Endothelial cell (in vitro differentiated cells): ENCODE results near the gene IKBKE. TPM values are rescaled to one million over a fixed set of nuclear protein-coding genes. Genes with fewer than 3 reads are reported as not detected.

Source experiments
- DNase-seq: peaks from one replicate; pipeline ENCODE4 v3.0.0; 2021; ENCODE audit warnings: low spot score
- H3K27ac Mint-ChIP-seq: one replicate; pipeline ENCODE4 v1.8.0; 2021; ENCODE audit warnings: mixed read lengths, inconsistent platforms; ENCODE audit not compliant: unreplicated experiment
- H3K27me3 Mint-ChIP-seq: one replicate; pipeline ENCODE4 v1.8.0; 2021; ENCODE audit warnings: mild to moderate bottlenecking, moderate library complexity, mixed read lengths, inconsistent platforms; ENCODE audit not compliant: unreplicated experiment
- H3K36me3 Mint-ChIP-seq: one replicate; pipeline ENCODE4 v1.8.0; 2021; ENCODE audit warnings: mild to moderate bottlenecking, low read depth, mixed read lengths, inconsistent platforms; ENCODE audit not compliant: unreplicated experiment
- H3K4me1 Mint-ChIP-seq: one replicate; pipeline ENCODE4 v1.8.0; 2021; ENCODE audit warnings: mild to moderate bottlenecking, mixed read lengths, inconsistent platforms; ENCODE audit not compliant: unreplicated experiment
- H3K4me3 Mint-ChIP-seq: one replicate; pipeline ENCODE4 v1.8.0; 2021; ENCODE audit warnings: mild to moderate bottlenecking, mixed read lengths, inconsistent platforms; ENCODE audit not compliant: unreplicated experiment
- H3K9me3 Mint-ChIP-seq: one replicate; pipeline ENCODE4 v1.8.0; 2021; ENCODE audit warnings: mixed read lengths, inconsistent platforms; ENCODE audit not compliant: unreplicated experiment
- total RNA-seq: library from RNA; stranded (reverse); fragmentation: NEBNext Ultra II Directional; extraction: Animal tissue kit (Norgen Biotek cat#: 25700); gene quantifications from one replicate; pipeline ENCODE4 v1.2.1, GENCODE V29; 2021; ENCODE audit not compliant: unreplicated experiment
- TF ChIP-seq, protein P1 (sequence below): fragments of 200-600 bp; sonication (generic); IDR thresholded peaks from one replicate; pipeline ENCODE4 v1.5.0; 2021; ENCODE audit warnings: antibody characterized with exemption; ENCODE audit not compliant: unreplicated experiment

IKBKE gene
- total RNA-seq, 1 donor from 2014 or later, result 20.9 TPM

GRCh38 chr1:206537141-206537540, 66.9 kb downstream of the IKBKE start:
- Mint-ChIP-seq H3K4me3 (no peak overlapping the region), H3K27ac (no peak overlapping the region), H3K9me3 (no peaks in the 10 kb centered on the region), H3K4me1 (peaks cover 3% of the 10 kb centered on the region), H3K27me3 (no peaks in the 10 kb centered on the region), H3K36me3 (no peaks in the 10 kb centered on the region)
- DNase-seq, result no peak
- TF ChIP-seq, protein P1, sequence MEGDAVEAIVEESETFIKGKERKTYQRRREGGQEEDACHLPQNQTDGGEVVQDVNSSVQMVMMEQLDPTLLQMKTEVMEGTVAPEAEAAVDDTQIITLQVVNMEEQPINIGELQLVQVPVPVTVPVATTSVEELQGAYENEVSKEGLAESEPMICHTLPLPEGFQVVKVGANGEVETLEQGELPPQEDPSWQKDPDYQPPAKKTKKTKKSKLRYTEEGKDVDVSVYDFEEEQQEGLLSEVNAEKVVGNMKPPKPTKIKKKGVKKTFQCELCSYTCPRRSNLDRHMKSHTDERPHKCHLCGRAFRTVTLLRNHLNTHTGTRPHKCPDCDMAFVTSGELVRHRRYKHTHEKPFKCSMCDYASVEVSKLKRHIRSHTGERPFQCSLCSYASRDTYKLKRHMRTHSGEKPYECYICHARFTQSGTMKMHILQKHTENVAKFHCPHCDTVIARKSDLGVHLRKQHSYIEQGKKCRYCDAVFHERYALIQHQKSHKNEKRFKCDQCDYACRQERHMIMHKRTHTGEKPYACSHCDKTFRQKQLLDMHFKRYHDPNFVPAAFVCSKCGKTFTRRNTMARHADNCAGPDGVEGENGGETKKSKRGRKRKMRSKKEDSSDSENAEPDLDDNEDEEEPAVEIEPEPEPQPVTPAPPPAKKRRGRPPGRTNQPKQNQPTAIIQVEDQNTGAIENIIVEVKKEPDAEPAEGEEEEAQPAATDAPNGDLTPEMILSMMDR, result no peak

DNA sequence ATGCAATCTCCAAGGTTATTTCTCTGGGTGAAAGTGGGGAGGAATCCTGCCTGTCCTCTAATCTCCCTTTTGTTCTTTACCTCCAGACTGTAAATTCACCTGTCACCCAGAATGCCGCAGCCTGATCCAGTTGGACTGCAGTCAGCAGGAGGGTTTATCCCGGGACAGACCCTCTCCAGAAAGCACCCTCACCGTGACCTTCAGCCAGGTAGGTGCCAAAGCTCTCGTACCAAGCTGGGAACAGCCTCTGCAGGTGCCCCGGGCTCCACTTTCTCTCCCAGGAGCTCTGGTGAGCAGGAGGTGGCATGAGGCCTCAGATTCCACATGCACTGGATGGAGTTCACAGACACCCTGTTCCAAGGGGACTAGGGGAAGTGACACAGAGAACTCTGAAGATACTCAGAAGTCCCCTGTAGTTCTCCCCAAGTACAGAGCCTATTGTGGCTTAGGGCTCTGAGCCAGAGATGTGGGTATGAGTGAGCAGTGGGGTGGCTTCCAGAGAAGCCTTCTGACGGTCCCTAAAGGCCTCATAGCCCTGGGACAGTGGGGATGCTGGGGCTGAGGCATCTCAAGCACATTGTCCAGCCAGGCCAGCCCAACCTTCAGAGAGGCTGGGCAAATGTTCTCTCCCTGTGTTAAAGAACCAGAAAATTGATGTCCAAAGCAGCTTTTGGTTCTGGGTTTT, 68.0 kb downstream of the IKBKE start:
- no peaks in the 10 kb centered on the region for H3K27me3 Mint-ChIP-seq

DNA sequence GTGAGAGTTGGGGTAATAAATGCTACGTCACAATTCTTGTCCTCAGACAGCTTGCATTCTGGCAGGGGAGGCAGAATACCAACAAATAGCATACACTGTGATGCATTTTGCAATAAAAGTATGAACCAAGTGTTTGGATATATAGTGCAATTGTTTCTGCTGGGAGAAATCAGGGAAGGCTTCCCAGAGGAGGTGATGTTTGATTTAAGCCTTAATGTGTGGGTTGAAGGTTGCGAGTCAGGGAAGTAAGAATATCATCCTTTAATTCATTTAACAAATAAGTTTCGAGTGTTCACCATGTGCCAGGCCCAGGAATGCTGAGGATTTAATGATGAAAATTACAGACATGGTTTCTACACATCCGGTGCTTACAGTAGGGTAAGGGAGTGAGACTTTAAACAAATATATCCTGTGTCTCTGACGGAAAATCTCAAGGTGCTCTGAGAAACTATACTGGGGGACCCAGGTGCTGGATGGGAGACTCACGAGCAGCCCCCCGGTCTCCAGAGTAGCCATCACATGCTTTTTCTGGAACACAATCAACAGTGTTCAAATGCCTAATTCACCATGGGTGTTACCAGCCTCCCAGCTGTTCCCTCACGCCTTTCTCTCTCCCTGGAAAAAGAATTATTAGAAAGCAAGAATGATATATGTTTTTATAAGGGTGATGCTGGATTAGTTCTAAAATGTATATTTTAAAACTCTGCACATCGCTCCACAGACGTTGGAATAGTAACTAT, 68.8 kb downstream of the IKBKE start:
- Mint-ChIP-seq H3K36me3 (no peaks in the 10 kb centered on the region), H3K27me3 (no peaks in the 10 kb centered on the region), H3K9me3 (no peaks in the 10 kb centered on the region), H3K4me1 (peaks cover 3% of the 10 kb centered on the region), H3K4me3 (no peak overlapping the region), H3K27ac (no peak overlapping the region)
- DNase-seq, result no peak
- TF ChIP-seq, protein P1, result no peak

More for the DNA sequence above, 68.0 kb downstream of the IKBKE start:
- Mint-ChIP-seq H3K4me1 (peaks cover 3% of the 10 kb centered on the region), H3K27ac (no peak overlapping the region), H3K4me3 (no peak overlapping the region), H3K36me3 (no peaks in the 10 kb centered on the region), H3K9me3 (no peaks in the 10 kb centered on the region)
- TF ChIP-seq, protein P1, result no peak
- DNase-seq, result no peak

GRCh38 chr1:206540044-206540780, 69.9 kb downstream of the IKBKE start:
- H3K4me3 Mint-ChIP-seq, result no peak overlapping the region
- TF ChIP-seq, protein P1, result no peak
- H3K27ac Mint-ChIP-seq, result no peak overlapping the region
- H3K9me3 Mint-ChIP-seq, result no peaks in the 10 kb centered on the region
- no peak for DNase-seq
- no peaks in the 10 kb centered on the region for H3K27me3 Mint-ChIP-seq
- H3K4me1 Mint-ChIP-seq, result peaks cover 3% of the 10 kb centered on the region
- H3K36me3 Mint-ChIP-seq, result no peaks in the 10 kb centered on the region
